Measurements from ENCODE around the gene UBE2J2. TPM values are rescaled to one million over a fixed set of nuclear protein-coding genes. Genes with fewer than 3 reads are reported as not detected.

The UBE2J2 gene
- total and polyA plus RNA-seq, 4 donors, result 21.0 to 30.4 (median 25.8) TPM

GRCh38 chr1:1292442-1292779 lies 18.8 kb upstream of the UBE2J2 start:
- H3K27ac ChIP-seq (ENCODE audit: low read depth in 1 of 2, low read length in 2 of 2), result no peak overlapping the region
- H3K4me3 ChIP-seq (ENCODE audit: low read depth in 1 of 3, low read length in 3 of 3), result no peak overlapping the region
- no peaks in the 10 kb centered on the region for H3K9me3 ChIP-seq (ENCODE audit: control insufficient read depth in 4 of 4, low read length in 3 of 4)
- H3K4me1 ChIP-seq (ENCODE audit: control insufficient read depth in 4 of 4, insufficient read depth in 4 of 4, low read length in 3 of 4), result peaks cover 0 to 13% (median 7%) of the 10 kb centered on the region in 4 donors
- no peak overlapping the region for H3K9ac ChIP-seq (ENCODE audit: low read depth in 1 of 2, low read length in 2 of 2)
- DNase-seq (ENCODE audit: low spot score), result no peak
- peaks cover 0 to 10% (median under 1%) of the 10 kb centered on the region in 4 donors for H3K36me3 ChIP-seq (ENCODE audit: control insufficient read depth in 4 of 4, insufficient read depth in 3 of 4, low read depth in 1 of 4, low read length in 3 of 4)
- 91% methylated on average over 9 of the region's 9 CpGs for WGBS
- no peaks in the 10 kb centered on the region for H3K27me3 ChIP-seq (ENCODE audit: control insufficient read depth in 4 of 4, insufficient read depth in 4 of 4, low read length in 3 of 4)
- TF ChIP-seq FOXA1 (IDR thresholded peaks at IDR 0.05) (no peak), EGR1 (IDR thresholded peaks at IDR 0.05; ENCODE audit: low read depth in 2 of 2) (no peak), RXRA (IDR thresholded peaks at IDR 0.05) (no peak), HNF4G (IDR thresholded peaks at IDR 0.05) (no peak)

- Histone ChIP-seq H3K27ac (ENCODE audit: low read depth in 1 of 2, low read length in 2 of 2) (no peak overlapping the region), H3K9ac (ENCODE audit: low read depth in 1 of 2, low read length in 2 of 2) (no peak overlapping the region), H3K36me3 (ENCODE audit: control insufficient read depth in 4 of 4, insufficient read depth in 3 of 4, low read depth in 1 of 4, low read length in 3 of 4) (peaks cover 0 to 10% (median under 1%) of the 10 kb centered on the region in 4 donors), H3K27me3 (ENCODE audit: control insufficient read depth in 4 of 4, insufficient read depth in 4 of 4, low read length in 3 of 4) (no peaks in the 10 kb centered on the region), H3K4me1 (ENCODE audit: control insufficient read depth in 4 of 4, insufficient read depth in 4 of 4, low read length in 3 of 4) (peaks cover 0 to 13% (median 7%) of the 10 kb centered on the region in 4 donors), H3K4me3 (ENCODE audit: low read depth in 1 of 3, low read length in 3 of 3) (no peak overlapping the region), H3K9me3 (ENCODE audit: control insufficient read depth in 4 of 4, low read length in 3 of 4) (no peaks in the 10 kb centered on the region)
- WGBS, result 63% methylated on average over 45 of the region's 45 CpGs
- no peak for TF ChIP-seq MAX (IDR thresholded peaks at IDR 0.05)
- TF ChIP-seq CTCF (IDR thresholded peaks at IDR 0.05; ENCODE audit: low read depth, low read length, missing input control), result peak; percentile 68
- TF ChIP-seq RAD21 (IDR thresholded peaks at IDR 0.05), result peak in 1 of 2 donors; percentile 79
- DNase-seq (ENCODE audit: low spot score), result peak; percentile 72
These were observed 18.1 kb upstream of the UBE2J2 start for GRCh38 chr1:1291548-1292441.

GRCh38 chr1:1291023-1291528 lies 17.4 kb upstream of the UBE2J2 start:
- Histone ChIP-seq H3K4me3 (ENCODE audit: low read depth in 1 of 3, low read length in 3 of 3) (no peak overlapping the region), H3K27ac (ENCODE audit: low read depth in 1 of 2, low read length in 2 of 2) (no peak overlapping the region), H3K4me1 (ENCODE audit: control insufficient read depth in 4 of 4, insufficient read depth in 4 of 4, low read length in 3 of 4) (peaks cover 0 to 13% (median 7%) of the 10 kb centered on the region in 4 donors), H3K9me3 (ENCODE audit: control insufficient read depth in 4 of 4, low read length in 3 of 4) (no peaks in the 10 kb centered on the region), H3K9ac (ENCODE audit: low read depth in 1 of 2, low read length in 2 of 2) (no peak overlapping the region), H3K27me3 (ENCODE audit: control insufficient read depth in 4 of 4, insufficient read depth in 4 of 4, low read length in 3 of 4) (no peaks in the 10 kb centered on the region), H3K36me3 (ENCODE audit: control insufficient read depth in 4 of 4, insufficient read depth in 3 of 4, low read depth in 1 of 4, low read length in 3 of 4) (peaks cover 0 to 9% (median under 1%) of the 10 kb centered on the region in 4 donors)
- 56% methylated on average over 28 of the region's 28 CpGs for WGBS
- no peak for DNase-seq (ENCODE audit: low spot score)
- no peak for TF ChIP-seq CTCF (IDR thresholded peaks at IDR 0.05; ENCODE audit: low read depth, low read length, missing input control)
- no peak for TF ChIP-seq RAD21 (IDR thresholded peaks at IDR 0.05)
- no peak for TF ChIP-seq FOXA1 (IDR thresholded peaks at IDR 0.05)
- TF ChIP-seq HNF4A (conservative IDR thresholded peaks at IDR 0.05), result no peak
